HepG2 (cell line): ENCODE data around the gene CEBPZOS. TPM values are rescaled to one million over a fixed set of nuclear protein-coding genes. Genes with fewer than 3 reads are reported as not detected.

Source experiments
- ATAC-seq: fragments of 200-7000 bp; cut with Tn5 transposase; 3 replicates; pipeline ENCODE4 v1.9.1; 2020; ENCODE audit warnings: mild to moderate bottlenecking, moderate library complexity
- BruUV-seq: library from RNA; stranded (reverse); fragments of 400-500 nt; replicated peaks from 2 replicates; lab custom pipeline; 2021; lab: Mats Ljungman, UMichigan
- CTCF ChIA-PET: fragments of 300-600 bp; formaldehyde crosslinking; extraction: SDS; loops from one replicate; lab custom pipeline; 2021; ENCODE audit warnings: low total read pairs, inconsistent platforms, low intra/inter-chr PET ratio; lab: Yijun Ruan, JAX
- POLR2A ChIA-PET: fragments of 350-600 bp; sonication (Branson Sonifier 250); formaldehyde crosslinking; loops from one replicate; lab custom pipeline; 2020; ENCODE audit warnings: antibody characterized with exemption, inconsistent platforms; lab: Yijun Ruan, JAX
- DNase-seq: peaks from one replicate; pipeline ENCODE4 v3.0.0-alpha.2; 2015; ENCODE audit warnings: low spot score
- FAIRE-seq: peaks from 3 replicates; lab custom pipeline; 2011; peaks lifted over from hg19 to GRCh38; lab: Jason Lieb, UNC
- H2AFZ ChIP-seq: one replicate; pipeline ENCODE4 v1.6.1; 2011; ENCODE audit warnings: low read length, inconsistent platforms
- H3K27ac ChIP-seq: fragments of 300-600 bp; 3 replicates; pipeline ENCODE4 v1.8.0; 2011; ENCODE audit warnings: mixed run types, mild to moderate bottlenecking, mixed read lengths, low read length, inconsistent platforms; ENCODE audit not compliant: insufficient read depth; ENCODE audit errors: extremely low read length
- H3K27me3 ChIP-seq, 2 experiments: fragments of 200-600 bp in 1 of 2; 2 replicates in 1 of 2; 3 replicates in 1 of 2; pipeline versions ENCODE4 v1.6.0 to v1.8.0; 2011; ENCODE audit warnings: low read length in 2 of 2, mild to moderate bottlenecking in 2 of 2, moderate library complexity in 2 of 2, inconsistent platforms in 1 of 2; ENCODE audit not compliant: insufficient read depth in 2 of 2, control insufficient read depth in 1 of 2
- H3K36me3 ChIP-seq, 2 experiments: fragments of 200-600 bp in 1 of 2; replicated peaks in 1 of 2; 2 replicates in 1 of 2; 3 replicates in 1 of 2; pipeline versions ENCODE4 v1.5.1 to v1.8.0; 2011; ENCODE audit warnings: low read length in 2 of 2, inconsistent platforms in 1 of 2; ENCODE audit not compliant: insufficient read depth in 2 of 2, control insufficient read depth in 1 of 2
- H3K4me1 ChIP-seq: 2 replicates; pipeline ENCODE4 v1.5.1; 2012; ENCODE audit warnings: low read length, inconsistent platforms; ENCODE audit not compliant: insufficient read depth
- H3K4me2 ChIP-seq: 2 replicates; pipeline ENCODE4 v1.6.0; 2011; ENCODE audit warnings: low read depth, low read length, inconsistent platforms
- H3K4me3 ChIP-seq, 3 experiments: fragments of 200-600 bp in 1 of 3; sonication (generic), shearing (Covaris generic) in 1 of 3; replicated peaks in 1 of 3; 2 replicates each; pipeline ENCODE4 v1.5.1; 2011 to 2016; ENCODE audit warnings: low read length in 3 of 3, inconsistent platforms in 2 of 3, low read depth in 2 of 3, mild to moderate bottlenecking in 2 of 3, control low read depth in 1 of 3, mixed read lengths in 1 of 3; ENCODE audit not compliant: insufficient read depth in 1 of 3
- H3K79me2 ChIP-seq: one replicate; pipeline ENCODE4 v1.6.1; 2011; ENCODE audit warnings: low read length, inconsistent platforms; ENCODE audit not compliant: insufficient read depth
- H3K9ac ChIP-seq: 2 replicates; pipeline ENCODE4 v1.6.0; 2011; ENCODE audit warnings: mild to moderate bottlenecking, low read depth, low read length, inconsistent platforms; ENCODE audit not compliant: insufficient read depth
- H3K9me3 ChIP-seq: 2 replicates; pipeline ENCODE4 v1.5.1; 2012; ENCODE audit warnings: mild to moderate bottlenecking, low read length
- H4K20me1 ChIP-seq: 2 replicates; pipeline ENCODE4 v1.6.0; 2011; ENCODE audit warnings: inconsistent platforms, mild to moderate bottlenecking, low read length, moderate library complexity; ENCODE audit not compliant: insufficient read depth
- ATRX ChIP-seq: sonication (generic); formaldehyde crosslinking; IDR thresholded peaks from 2 replicates; pipeline ENCODE4 v1.4.0; 2020; ENCODE audit warnings: missing genetic modification reagents, borderline replicate concordance
- CENPX ChIP-seq: sonication (generic); formaldehyde crosslinking; IDR thresholded peaks from 2 replicates; pipeline ENCODE4 v1.9.0; 2021; ENCODE audit warnings: mild to moderate bottlenecking, missing genetic modification reagents, moderate library complexity
- DPF2 ChIP-seq: sonication (generic); formaldehyde crosslinking; IDR thresholded peaks from 2 replicates; pipeline ENCODE4 v1.4.0; 2020; ENCODE audit warnings: mild to moderate bottlenecking, low read depth, missing genetic modification reagents, borderline replicate concordance
- GATAD2A ChIP-seq: IDR thresholded peaks from 2 replicates; pipeline ENCODE4 v1.6.1; 2016
- NFIB ChIP-seq: sonication (generic); formaldehyde crosslinking; IDR thresholded peaks from 2 replicates; pipeline ENCODE4 v1.9.0; 2021; ENCODE audit warnings: missing genetic modification reagents, mild to moderate bottlenecking, borderline replicate concordance
- SMC3 ChIP-seq: IDR thresholded peaks from 2 replicates; pipeline ENCODE4 v1.6.1; 2011; ENCODE audit warnings: low read length, improper control_type of control experiment
- ZNF510 ChIP-seq: sonication (generic); formaldehyde crosslinking; IDR thresholded peaks from 2 replicates; pipeline ENCODE4 v1.4.0; 2020; ENCODE audit warnings: low read depth, mild to moderate bottlenecking, missing genetic modification reagents
- WGBS: methylation state at CpG from one replicate; pipeline ENCODE4 v1.1.6; 2017; ENCODE audit warnings: low lambda C conversion rate; 5-methylcytosine and 5-hydroxymethylcytosine counted together
- in situ Hi-C: cut with HindIII; loops from 2 replicates; pipeline ENCODE4 v1.10.0; 2017; ENCODE audit warnings: low pct_unique_long_range_greater_than_20kb; ENCODE audit not compliant: extremely low pct_ligation_motif_present
- intact Hi-C: fragments of 100-400 bp; cut with micrococcal nuclease; formaldehyde crosslinking; loops from one replicate; pipeline ENCODE4 v1.10.0; 2022; ENCODE audit not compliant: unreplicated experiment
- polyA plus RNA-seq, 8 experiments: library from polyadenylated mRNA; depleted of rRNA in 3 of 8; stranded (reverse) in 7 of 8; unstranded in 1 of 8; fragments of >200 nt; fragmentation: Illumina TruSeq in 4 of 8; extraction: Trizol in 4 of 8; gene quantifications; 2 replicates each; pipeline versions ENCODE4 v1.2.1 to v1.2.3, GENCODE V29; 2011 to 2016; ENCODE audit warnings: low read depth in 4 of 8, missing spikeins in 1 of 8, mixed read lengths in 1 of 8; ENCODE audit not compliant: insufficient read depth in 1 of 8
- total RNA-seq, 5 experiments: library from RNA; depleted of rRNA; stranded (reverse); fragments of >200 nt; fragmentation: Illumina TruSeq; extraction: Trizol; gene quantifications; 2 replicates each; pipeline ENCODE4 v1.2.3, GENCODE V29; 2016; ENCODE audit warnings: low read depth in 1 of 5
- TF ChIP-seq, protein P1 (sequence below): sonication (generic); formaldehyde crosslinking; IDR thresholded peaks from 2 replicates; pipeline ENCODE4 v1.8.1; 2023; ENCODE audit warnings: mild to moderate bottlenecking, inconsistent platforms, moderate library complexity, missing genetic modification reagents, borderline replicate concordance
- TF ChIP-seq, protein P2 (sequence below): sonication (generic); formaldehyde crosslinking; IDR thresholded peaks from 2 replicates; pipeline ENCODE4 v1.4.0; 2020; ENCODE audit warnings: missing genetic modification reagents, borderline replicate concordance
- TF ChIP-seq, protein P3 (sequence below), 2 experiments: fragments of 450-650 bp in 1 of 2; sonication (generic) in 1 of 2; formaldehyde crosslinking; IDR thresholded peaks; 2 replicates each; pipeline versions ENCODE4 v1.5.0 to v1.8.0; 2020 to 2022; ENCODE audit warnings: mild to moderate bottlenecking in 1 of 2, missing genetic modification reagents in 1 of 2

CEBPZOS gene
- total and polyA plus RNA-seq, 2 of the 13 experiments (the other 11 are each of a cell fraction or from before 2014, with no cell fraction given), result 18.6 to 44.7 TPM

DNA sequence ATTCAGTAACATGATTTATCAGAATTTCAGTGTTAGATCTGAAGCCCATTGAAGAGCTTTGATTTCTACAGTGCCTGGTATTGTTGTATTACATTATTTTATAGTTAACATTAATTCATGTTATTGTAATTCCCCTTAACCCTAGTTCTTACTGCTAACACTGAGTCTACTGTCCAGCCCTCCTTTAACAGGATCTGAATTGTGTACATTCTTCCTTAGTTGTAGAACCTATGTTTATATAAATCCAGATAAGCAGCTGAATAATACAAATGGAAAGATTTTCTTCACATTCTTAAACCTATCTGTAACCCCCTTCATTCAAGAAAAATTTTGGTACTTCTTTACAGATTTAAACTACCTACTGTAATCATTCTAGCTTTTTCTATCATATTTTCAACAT, 49.9 kb downstream of the CEBPZOS start:
- DNase-seq (no peak), ATAC-seq (no peak), FAIRE-seq (no peak)
- intact Hi-C loops (no loop called here), in situ Hi-C loops (no loop called here)
- no peaks in the 10 kb centered on the region for H4K20me1 ChIP-seq
- H3K36me3 ChIP-seq, result peaks cover 12 to 79% of the 10 kb centered on the region in 2 experiments
- no peaks in the 10 kb centered on the region for H3K9me3 ChIP-seq
- H3K27ac ChIP-seq, result no peak overlapping the region
- H3K27me3 ChIP-seq, result no peaks in the 10 kb centered on the region
- no peak overlapping the region for H3K4me2 ChIP-seq
- CTCF ChIA-PET, result no interaction called here
- H3K9ac ChIP-seq, result no peak overlapping the region
- POLR2A ChIA-PET, result interaction anchor here (0.7 kb wide), 1 partner anchor 15 kb away, joined by 3 read pairs; the partner anchor contains the start of genes CEBPZ and NDUFAF7
- BruUV-seq, result no TSS peak
- no peak overlapping the region for H3K4me3 ChIP-seq
- H2AFZ ChIP-seq, result no peak overlapping the region
- H3K4me1 ChIP-seq, result no peaks in the 10 kb centered on the region
- no peaks in the 10 kb centered on the region for H3K79me2 ChIP-seq
- no peak for TF ChIP-seq NFIB
- TF ChIP-seq, protein P1, sequence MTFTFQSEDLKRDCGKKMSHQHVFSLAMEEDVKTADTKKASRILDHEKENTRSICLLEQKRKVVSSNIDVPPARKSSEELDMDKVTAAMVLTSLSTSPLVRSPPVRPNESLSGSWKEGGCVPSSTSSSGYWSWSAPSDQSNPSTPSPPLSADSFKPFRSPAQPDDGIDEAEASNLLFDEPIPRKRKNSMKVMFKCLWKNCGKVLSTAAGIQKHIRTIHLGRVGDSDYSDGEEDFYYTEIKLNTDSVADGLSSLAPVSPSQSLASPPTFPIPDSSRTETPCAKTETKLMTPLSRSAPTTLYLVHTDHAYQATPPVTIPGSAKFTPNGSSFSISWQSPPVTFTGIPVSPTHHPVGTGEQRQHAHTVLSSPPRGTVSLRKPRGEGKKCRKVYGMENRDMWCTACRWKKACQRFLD (CRISPR knock-in tag), result no peak
- no peak for TF ChIP-seq ZNF510

DNA sequence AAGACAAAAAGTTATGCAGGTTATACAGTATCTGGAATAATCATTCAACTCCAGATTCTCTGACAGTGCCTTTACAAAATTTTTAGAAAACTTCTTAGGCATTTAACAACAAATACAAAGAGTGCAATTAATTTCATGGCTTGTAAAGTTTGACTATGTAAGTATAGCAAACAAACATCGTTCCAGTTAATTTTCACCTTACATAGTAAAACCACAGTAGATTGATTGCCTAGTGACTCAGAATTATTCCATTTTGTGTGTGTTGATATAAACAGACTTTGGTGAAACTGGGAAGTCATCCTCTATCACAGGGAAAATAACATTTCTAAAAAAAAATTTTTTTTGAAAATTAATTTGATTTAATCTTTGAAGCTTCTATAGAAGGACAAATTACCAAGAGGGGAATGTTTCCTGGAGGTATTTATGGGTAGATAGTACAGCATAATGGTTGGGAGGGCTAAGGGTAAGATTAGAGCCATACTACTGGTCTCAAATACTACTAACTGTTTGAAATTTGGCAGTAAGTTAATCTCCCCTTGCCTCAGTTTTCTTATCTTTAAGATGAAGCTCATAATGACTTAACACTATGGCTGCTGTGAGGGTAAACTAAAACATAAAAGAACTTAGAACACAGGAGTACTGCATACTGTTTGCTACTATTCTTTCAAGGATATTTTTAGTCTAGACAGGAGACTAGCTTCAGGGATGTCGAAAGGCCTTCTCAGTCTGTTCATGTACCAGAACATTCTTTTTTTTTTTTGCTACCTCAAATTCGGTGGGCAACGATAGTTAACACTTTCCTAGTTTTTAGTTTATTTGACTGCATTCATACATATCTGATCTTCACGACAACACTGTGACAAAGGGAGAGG, 54.8 kb downstream of the CEBPZOS start:
- CTCF ChIA-PET, result no interaction called here
- no peaks in the 10 kb centered on the region for H3K79me2 ChIP-seq
- no peaks in the 10 kb centered on the region for H3K27me3 ChIP-seq
- ATAC-seq (no peak), FAIRE-seq (no peak), DNase-seq (no peak)
- no peak overlapping the region for H3K4me2 ChIP-seq
- no peak overlapping the region for H2AFZ ChIP-seq
- no peaks in the 10 kb centered on the region for H4K20me1 ChIP-seq
- H3K9me3 ChIP-seq, result no peaks in the 10 kb centered on the region
- no peak overlapping the region for H3K9ac ChIP-seq
- no TSS peak for BruUV-seq
- H3K4me1 ChIP-seq, result no peaks in the 10 kb centered on the region
- intact Hi-C loops, result no loop called here
- peaks cover 19 to 78% of the 10 kb centered on the region in 2 experiments for H3K36me3 ChIP-seq
- POLR2A ChIA-PET, result no interaction called here
- no peak overlapping the region for H3K27ac ChIP-seq
- no peak overlapping the region for H3K4me3 ChIP-seq
- 98% methylated on average over 5 of the region's 5 CpGs for WGBS
- in situ Hi-C loops, result no loop called here
- TF ChIP-seq, protein P2, sequence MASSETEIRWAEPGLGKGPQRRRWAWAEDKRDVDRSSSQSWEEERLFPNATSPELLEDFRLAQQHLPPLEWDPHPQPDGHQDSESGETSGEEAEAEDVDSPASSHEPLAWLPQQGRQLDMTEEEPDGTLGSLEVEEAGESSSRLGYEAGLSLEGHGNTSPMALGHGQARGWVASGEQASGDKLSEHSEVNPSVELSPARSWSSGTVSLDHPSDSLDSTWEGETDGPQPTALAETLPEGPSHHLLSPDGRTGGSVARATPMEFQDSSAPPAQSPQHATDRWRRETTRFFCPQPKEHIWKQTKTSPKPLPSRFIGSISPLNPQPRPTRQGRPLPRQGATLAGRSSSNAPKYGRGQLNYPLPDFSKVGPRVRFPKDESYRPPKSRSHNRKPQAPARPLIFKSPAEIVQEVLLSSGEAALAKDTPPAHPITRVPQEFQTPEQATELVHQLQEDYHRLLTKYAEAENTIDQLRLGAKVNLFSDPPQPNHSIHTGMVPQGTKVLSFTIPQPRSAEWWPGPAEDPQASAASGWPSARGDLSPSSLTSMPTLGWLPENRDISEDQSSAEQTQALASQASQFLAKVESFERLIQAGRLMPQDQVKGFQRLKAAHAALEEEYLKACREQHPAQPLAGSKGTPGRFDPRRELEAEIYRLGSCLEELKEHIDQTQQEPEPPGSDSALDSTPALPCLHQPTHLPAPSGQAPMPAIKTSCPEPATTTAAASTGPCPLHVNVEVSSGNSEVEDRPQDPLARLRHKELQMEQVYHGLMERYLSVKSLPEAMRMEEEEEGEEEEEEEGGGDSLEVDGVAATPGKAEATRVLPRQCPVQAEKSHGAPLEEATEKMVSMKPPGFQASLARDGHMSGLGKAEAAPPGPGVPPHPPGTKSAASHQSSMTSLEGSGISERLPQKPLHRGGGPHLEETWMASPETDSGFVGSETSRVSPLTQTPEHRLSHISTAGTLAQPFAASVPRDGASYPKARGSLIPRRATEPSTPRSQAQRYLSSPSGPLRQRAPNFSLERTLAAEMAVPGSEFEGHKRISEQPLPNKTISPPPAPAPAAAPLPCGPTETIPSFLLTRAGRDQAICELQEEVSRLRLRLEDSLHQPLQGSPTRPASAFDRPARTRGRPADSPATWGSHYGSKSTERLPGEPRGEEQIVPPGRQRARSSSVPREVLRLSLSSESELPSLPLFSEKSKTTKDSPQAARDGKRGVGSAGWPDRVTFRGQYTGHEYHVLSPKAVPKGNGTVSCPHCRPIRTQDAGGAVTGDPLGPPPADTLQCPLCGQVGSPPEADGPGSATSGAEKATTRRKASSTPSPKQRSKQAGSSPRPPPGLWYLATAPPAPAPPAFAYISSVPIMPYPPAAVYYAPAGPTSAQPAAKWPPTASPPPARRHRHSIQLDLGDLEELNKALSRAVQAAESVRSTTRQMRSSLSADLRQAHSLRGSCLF (CRISPR knock-in tag), result no peak
- no peak for TF ChIP-seq GATAD2A (CRISPR knock-in tag)
- TF ChIP-seq, protein P3, sequence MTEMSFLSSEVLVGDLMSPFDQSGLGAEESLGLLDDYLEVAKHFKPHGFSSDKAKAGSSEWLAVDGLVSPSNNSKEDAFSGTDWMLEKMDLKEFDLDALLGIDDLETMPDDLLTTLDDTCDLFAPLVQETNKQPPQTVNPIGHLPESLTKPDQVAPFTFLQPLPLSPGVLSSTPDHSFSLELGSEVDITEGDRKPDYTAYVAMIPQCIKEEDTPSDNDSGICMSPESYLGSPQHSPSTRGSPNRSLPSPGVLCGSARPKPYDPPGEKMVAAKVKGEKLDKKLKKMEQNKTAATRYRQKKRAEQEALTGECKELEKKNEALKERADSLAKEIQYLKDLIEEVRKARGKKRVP (CRISPR knock-in tag; IDR thresholded peaks at IDR 0.05), result no peak
- no peak for TF ChIP-seq ATRX
- TF ChIP-seq CENPX (CRISPR knock-in tag), result no peak
- no peak for TF ChIP-seq SMC3
- TF ChIP-seq DPF2 (CRISPR knock-in tag), result no peak
